ENCODE measurements around the gene POU2AF1.

DNA sequence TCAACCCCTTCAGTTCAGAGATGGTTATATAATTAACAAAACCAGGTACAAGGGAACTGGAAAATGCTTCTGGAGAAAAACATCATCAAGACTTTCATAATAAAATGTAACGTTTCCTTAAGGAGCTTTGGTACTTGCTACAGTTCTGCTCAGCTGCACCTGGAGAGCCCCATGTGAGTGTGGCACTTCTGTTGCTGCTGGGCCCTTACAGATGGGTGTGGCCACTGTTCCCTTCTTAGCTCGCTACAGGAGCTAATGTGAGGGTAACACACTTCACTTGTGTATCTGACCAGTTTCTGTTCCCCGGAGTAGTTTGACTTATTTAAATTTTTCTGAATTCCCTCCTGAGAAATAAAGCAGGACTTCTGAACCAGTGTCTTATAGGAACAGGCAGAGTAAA, 76.8 kb downstream of the POU2AF1 start:
- TF ChIP-seq, protein P1, sequence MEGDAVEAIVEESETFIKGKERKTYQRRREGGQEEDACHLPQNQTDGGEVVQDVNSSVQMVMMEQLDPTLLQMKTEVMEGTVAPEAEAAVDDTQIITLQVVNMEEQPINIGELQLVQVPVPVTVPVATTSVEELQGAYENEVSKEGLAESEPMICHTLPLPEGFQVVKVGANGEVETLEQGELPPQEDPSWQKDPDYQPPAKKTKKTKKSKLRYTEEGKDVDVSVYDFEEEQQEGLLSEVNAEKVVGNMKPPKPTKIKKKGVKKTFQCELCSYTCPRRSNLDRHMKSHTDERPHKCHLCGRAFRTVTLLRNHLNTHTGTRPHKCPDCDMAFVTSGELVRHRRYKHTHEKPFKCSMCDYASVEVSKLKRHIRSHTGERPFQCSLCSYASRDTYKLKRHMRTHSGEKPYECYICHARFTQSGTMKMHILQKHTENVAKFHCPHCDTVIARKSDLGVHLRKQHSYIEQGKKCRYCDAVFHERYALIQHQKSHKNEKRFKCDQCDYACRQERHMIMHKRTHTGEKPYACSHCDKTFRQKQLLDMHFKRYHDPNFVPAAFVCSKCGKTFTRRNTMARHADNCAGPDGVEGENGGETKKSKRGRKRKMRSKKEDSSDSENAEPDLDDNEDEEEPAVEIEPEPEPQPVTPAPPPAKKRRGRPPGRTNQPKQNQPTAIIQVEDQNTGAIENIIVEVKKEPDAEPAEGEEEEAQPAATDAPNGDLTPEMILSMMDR (IDR thresholded peaks at IDR 0.05; ENCODE audit: poor library complexity, severe bottlenecking) = no peak
- TF ChIP-seq EP300 (conservative IDR thresholded peaks at IDR 0.05; ENCODE audit: poor library complexity, severe bottlenecking) (no peak), EZH2 (IDR thresholded peaks at IDR 0.05; ENCODE audit: borderline replicate concordance, insufficient read depth, low read length, poor library complexity, severe bottlenecking) (no peak), SMC3 (conservative IDR thresholded peaks at IDR 0.05; ENCODE audit: poor library complexity) (no peak), POLR2AphosphoS5 (IDR thresholded peaks at IDR 0.05) (no peak), RAD21 (conservative IDR thresholded peaks at IDR 0.05) (no peak), MXI1 (conservative IDR thresholded peaks at IDR 0.05; ENCODE audit: poor library complexity, severe bottlenecking) (no peak), REST (IDR thresholded peaks at IDR 0.05; ENCODE audit: borderline replicate concordance) (no peak)
